HG02981 (cell line): ENCODE results near the gene RGS19.
"Not testable (repeated sequence)": the region's sequence is repeated elsewhere in the genome, so short reads cannot be mapped to it uniquely, and the experiment has no call there.

Experiments used
- ATAC-seq: cut with Tn5 transposase; IDR thresholded peaks from one replicate; pipeline ENCODE4 v1.9.1; 2021; ENCODE audit warnings: mild to moderate bottlenecking, moderate library complexity; ENCODE audit not compliant: unreplicated experiment

RGS19 gene

DNA sequence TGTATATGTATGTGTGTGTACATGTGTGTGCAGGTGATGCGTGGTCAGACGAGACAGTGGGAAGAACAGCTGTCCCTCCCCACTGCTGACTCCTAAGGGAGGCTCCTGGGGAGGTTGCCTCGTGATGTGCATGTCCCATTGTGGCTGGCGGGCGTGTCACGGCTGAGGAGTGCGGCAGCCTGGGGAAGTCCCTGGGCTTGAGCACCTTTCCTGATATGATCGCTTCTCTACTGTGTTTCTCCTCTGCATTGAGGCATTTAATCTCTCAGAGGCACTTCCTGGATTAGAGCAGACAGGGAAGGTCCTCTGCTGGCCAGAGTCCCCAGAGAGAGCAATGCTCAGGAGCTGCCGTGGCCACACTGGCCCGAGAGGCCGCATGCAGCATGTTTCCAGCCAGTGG lies 16.6 kb upstream of the RGS19 start:
- ATAC-seq: no peak

DNA sequence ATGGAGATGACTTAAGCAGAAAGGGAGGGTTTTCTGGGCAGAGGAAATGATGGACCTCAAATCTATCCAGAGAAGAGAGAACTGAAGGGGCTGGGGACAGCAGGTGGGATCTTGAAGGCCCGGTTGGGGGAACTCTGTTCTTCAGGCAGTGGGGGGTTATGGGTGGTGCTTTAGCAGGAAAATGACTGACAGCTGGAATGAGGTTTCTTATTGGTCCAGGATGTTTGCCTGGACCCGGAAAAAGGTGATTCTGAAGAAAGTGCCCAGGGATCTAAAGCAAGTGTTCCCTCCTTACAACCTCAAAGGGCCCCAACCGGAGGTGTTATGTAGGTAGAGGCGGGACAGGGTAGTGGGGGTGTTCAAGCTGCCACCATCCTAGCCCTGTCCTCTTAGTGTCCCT lies 16.1 kb upstream of the RGS19 start:
- ATAC-seq: no peak

DNA sequence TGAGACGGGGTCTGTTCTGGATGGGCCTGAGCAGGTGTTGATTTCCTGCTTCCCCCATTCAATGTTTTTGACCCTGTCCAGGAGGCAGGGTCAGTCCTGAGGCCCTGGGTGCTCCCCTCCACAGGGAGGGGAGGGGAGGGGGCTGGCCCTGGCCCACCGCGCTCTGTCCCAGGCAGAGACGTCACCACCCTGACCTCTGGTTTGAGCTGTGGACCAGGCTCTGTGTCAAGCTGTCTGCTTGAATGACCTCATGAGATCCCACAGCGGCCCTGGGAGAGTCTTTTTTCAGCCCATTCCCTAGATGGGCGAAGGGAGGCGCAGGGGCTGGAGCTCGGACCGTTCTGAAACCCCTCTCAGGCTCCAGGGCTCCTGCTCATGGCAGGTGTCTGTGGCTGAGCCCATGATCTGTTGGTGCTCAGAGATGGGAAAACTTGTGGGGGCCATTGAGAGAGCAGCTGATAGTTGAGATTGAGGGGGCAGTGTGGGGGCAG lies 13.7 kb upstream of the RGS19 start:
- ATAC-seq: no peak

DNA sequence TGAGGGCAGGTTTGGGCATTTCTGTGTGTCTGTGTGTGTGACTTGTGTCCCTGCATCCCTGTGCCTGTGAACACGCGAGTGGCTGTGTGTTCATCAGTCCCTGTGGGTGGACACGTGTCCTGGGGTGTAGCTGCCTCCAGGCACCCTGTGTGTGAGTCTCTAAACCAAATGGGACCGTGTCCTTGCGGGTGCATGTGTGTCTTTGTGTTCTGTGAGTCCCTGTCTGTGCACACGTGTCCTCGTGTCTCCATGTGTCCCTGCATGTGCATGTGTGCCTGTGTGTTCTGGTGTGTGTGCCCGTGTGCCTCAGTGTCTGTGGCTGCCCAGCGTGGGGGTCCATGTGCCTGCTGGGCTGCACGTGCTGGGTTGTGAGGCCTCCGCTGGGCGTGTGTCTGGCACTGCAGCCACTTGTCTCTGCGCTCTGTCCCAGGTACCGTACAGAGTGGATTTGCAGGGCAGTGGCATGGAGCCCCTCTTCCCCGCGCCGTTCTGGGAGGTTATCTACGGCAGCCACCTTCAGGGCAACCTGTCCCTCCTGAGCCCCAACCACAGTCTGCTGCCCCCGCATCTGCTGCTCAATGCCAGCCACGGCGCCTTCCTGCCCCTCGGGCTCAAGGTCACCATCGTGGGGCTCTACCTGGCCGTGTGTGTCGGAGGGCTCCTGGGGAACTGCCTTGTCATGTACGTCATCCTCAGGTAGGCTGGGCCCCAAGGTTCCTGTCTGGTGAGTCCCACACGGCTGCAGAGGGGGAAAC lies 13.1 kb upstream of the RGS19 start:
- no peak for ATAC-seq

DNA sequence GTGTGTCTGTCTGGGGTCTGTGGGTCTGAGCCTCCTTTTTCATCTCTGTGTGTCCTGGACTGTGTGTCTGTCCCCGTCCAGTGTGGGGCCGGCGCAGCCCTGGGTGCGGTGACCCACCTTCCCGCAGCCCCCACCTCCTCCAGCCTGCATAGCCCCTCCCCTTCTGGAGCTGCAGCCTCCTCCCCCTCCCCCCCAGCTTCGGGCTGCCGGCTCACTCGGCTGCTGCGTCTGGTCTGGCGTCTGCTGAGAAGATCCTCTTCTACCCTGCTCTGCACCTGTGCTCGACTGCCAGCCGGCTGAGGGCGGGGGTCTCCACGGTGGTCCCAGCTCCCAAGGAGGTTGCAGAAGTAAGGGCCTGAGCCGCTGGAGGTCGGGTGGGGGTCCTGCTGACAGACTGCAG lies 12.5 kb upstream of the RGS19 start:
- no peak for ATAC-seq

DNA sequence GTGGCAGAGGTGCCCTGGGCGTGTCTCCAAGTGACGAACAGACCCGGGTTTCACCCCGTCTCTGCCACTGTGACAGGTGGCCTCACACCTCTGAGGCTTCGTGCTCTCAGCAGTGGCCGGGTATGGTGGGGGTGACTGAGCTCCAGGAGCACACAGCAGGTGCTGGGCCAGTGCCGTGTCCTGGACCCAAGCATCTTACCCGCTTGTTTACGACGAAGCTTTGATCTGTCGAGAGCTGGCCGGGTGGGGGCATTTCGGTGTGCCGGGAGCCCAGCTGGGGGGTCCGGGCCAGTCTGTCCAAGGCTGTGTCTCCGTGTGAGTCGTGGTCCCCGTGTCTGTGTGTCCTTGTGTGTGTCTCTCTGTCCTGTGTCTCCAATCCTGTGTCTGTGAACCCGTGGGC lies 12.0 kb upstream of the RGS19 start:
- ATAC-seq: no peak

DNA sequence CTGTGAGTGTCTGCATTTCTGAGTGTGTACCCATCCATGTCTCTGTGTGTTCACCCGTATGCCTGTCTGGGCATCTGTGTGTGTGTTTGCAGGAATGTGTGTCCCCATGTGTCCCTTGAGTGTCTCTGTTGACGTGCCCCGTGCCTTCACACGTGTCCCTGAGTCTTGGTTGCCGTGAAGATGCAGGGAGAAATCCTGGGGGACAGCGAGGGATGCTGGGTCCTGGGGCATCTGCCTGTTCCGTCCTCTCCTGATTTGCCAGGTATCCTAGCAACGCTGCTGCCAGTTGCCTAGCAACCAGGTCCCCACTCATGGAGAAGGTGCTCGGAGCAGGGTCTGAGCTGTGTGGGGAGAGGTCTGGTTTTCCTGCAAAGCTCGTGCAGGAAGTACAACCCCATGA lies 10.8 kb upstream of the RGS19 start:
- ATAC-seq: no peak

DNA sequence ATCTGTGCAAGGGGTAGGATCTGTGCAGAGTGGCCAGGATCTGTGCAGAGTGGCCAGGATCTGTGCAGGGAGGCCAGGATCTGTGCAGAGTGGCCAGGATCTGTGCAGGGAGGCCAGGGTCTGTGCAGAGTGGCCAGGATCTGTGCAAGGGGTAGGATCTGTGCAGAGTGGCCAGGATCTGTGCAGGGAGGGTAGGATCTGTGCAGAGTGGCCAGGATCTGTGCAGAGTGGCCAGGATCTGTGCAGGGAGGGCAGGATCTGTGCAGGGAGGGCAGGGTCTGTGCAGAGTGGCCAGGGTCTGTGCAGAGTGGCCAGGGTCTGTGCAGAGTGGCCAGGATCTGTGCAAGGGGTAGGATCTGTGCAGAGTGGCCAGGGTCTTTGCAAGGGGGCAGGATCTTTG lies 9.3 kb upstream of the RGS19 start:
- ATAC-seq: not testable (repeated sequence)

DNA sequence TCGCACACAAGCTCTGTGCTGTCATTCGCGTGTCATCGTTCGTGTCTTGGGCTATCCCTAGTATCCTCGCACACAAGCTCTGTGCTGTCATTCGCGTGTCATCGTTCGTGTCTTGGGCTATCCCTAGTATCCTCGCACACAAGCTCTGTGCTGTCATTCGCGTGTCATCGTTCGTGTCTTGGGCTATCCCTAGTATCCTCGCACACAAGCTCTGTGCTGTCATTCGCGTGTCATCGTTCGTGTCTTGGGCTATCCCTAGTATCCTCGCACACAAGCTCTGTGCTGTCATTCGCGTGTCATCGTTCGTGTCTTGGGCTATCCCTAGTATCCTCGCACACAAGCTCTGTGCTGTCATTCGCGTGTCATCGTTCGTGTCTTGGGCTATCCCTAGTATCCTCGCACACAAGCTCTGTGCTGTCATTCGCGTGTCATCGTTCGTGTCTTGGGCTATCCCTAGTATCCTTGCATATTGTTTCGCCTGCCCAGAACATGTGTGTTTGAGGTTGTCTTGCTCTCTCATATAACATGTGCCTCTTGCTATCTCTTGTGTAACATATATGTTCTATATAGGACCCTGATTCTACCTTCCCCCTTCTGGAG lies 8.0 kb upstream of the RGS19 start:
- not testable (repeated sequence) for ATAC-seq

DNA sequence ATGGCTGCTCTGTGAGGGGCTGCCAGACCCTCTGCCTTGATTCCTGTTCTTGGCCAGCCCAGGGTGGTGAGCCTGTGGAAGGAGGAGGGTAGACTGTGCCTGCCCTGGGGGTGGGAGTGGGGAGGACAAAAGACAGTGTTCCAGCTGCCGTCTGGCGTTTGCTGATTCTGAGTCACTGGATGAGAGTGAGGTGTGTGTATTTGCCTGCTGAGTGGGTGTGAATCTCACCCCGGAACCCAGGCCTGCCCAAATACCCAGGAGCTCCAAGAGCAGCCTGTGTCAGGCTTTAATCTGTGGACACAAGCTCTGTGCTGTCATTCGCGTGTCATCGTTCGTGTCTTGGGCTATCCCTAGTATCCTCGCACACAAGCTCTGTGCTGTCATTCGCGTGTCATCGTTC lies 7.5 kb upstream of the RGS19 start:
- ATAC-seq: no peak

DNA sequence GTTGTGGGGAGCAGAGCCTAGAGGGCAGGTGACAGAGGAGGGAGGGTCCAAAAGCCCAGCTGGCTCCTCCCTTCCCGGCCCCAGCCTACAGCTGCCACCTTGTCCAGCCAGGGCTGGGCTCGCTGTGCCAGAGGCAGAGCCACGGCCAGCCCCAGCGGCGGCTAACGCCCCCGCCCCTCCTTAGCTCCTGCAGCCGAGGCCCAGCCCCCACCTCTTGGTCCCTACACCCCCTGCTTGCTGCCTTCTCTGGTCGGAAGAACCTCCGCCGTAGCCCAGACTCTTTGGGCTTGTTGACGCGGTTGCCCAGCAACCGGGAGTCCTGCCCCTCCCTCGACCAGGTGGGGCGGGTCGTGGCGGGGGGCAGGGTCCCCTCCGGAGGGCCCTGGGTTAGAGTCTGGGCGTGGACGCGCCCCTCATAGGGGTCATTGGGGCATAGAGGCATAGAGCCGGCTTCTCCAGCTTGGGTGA lies 5.4 kb upstream of the RGS19 start:
- no peak for ATAC-seq

DNA sequence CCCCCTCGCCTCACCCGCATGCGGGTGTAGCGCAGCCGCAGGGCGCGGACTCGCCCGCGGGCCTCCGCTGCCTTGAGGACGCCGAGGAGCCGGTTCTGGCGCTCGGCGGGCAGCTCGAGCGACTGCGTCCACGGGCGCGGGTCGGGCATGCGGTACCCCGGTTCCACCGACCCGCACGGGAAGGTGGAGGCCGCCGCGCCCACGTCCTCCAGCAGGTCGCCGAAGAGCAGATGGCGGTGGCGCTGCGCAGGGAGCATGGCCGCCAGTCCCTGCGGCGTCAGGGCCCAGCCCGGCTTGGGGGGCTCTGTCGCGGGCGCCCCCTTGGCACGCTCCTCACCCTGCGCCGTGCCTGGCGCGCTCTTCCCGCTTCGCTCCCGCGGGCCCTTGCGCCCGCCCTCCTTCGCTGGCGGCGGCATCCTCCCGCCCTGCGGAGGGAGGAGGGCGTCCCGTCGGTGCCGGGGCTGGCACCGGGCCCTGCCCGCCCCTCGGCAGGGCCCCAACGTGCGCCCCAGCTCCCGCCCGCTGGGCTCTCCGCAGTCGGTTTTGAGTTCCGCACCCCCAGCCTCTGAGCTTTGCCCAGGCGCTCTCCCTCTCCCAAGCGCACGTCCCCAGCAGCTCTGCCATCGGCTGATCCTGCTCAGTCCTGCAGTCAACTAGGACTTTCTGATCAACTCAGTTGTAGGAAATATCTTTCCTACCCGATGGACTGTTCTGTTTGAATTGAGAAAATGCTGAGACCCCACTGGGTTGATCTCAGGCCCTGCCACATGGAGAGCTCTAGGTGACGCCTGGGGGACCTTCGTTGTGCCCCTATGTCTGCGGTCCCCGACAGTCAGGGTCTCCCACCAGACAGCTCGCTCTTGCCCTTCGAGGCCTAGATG lies 4.7 kb upstream of the RGS19 start, which contains the start of gene LKAAEAR1:
Gene LKAAEAR1, minus strand, starts transcription at position 595 of the 881 bp plus-strand sequence. Its CDS starts 179 bp downstream, at position 416.
- no peak for ATAC-seq

DNA sequence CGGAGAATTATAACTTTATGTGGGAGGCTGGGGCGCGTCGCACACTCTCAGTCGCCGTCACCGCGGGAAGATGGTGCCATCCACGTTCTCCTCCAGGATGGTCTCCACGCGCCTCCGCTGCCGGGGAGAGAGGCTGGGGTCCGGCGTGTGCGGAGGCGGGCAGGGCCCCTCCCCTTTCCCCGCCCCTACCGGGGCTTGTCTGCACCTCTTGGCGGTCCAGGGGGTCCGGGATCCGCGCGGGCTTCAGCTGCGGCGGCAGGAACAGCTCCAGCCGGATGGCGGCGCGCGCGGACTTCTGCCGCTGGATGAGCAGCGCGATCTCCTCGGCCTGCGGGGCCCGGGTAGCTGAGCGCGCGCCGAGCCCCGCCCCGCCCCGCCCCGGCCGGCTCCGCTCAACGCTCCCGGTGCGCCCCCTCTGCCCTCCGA lies 4.1 kb upstream of the RGS19 start:
- no peak for ATAC-seq

DNA sequence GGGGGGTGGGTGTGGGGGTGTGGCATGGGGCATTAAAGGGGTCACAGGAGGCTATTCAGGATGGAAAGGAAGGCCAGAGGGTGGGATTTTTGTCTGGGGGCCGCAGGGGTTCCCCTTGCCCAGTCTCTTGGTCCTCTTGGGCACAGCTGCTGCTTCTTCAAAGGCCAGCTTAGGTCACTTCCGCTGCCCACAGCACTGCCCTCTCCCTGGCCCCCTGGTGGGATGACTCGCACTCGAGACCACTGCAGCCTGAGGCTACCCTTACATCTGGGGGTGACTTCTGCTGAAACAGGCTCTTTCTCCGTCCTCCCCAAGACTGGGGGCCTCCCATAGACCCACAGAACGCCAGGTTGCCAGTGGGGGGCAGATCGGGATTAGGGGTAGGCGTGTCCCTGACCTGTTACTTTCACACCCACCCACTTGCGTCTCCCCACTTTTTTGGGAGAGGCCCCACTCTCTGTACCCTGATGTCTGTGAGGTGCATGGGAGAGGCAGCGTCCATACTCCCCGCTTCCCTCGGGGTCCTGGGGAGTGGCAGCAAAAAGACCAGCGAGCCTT lies 3.6 kb upstream of the RGS19 start:
- ATAC-seq: no peak

DNA sequence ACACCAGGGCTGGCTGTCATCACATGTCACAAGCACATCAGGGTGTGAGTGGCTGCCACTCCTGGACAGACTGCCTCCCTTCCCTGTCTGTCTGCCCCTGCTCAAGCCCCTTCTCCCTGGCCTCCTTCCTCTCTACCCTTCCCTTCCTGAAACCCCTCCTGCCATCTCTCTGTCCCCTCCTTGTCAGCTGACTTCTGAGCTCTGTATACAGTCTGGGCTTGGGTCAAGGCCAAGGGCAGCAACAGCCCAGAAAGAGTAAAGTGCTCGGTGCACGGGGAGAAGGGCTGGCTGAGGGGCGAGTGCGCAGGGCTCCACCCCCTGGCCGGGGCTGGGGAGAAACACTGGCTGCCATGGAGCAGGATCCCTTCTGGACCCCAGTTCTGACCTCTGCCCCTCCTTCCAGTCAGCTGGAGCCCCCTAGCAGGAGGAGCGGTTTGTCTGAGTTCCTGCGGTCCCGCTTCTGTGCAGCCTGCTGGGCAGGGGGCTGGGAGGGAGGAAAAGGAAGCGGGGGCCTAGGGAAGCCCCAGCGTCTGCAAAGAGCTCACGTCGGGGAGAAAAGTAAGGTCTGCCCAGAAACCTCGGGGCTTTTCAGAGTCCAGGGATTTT lies 2.9 kb upstream of the RGS19 start:
- ATAC-seq: no peak

DNA sequence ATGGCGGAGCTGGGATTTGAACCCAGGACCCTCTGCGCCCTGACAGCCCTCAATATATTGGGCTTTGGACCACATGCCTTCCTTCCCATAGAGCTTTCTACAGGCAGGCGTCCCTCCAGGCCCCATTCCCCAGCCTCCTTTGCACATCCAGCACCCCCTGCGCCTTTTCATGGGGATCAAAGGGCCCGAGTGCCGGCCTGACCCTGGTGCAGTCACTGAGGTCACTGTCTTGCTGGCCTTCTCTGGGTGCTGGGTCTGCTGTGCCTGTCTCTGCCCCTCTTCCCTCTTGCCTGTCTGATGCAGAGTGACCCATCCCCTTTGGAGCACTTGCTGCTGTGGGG lies 2.3 kb upstream of the RGS19 start:
- no peak for ATAC-seq

DNA sequence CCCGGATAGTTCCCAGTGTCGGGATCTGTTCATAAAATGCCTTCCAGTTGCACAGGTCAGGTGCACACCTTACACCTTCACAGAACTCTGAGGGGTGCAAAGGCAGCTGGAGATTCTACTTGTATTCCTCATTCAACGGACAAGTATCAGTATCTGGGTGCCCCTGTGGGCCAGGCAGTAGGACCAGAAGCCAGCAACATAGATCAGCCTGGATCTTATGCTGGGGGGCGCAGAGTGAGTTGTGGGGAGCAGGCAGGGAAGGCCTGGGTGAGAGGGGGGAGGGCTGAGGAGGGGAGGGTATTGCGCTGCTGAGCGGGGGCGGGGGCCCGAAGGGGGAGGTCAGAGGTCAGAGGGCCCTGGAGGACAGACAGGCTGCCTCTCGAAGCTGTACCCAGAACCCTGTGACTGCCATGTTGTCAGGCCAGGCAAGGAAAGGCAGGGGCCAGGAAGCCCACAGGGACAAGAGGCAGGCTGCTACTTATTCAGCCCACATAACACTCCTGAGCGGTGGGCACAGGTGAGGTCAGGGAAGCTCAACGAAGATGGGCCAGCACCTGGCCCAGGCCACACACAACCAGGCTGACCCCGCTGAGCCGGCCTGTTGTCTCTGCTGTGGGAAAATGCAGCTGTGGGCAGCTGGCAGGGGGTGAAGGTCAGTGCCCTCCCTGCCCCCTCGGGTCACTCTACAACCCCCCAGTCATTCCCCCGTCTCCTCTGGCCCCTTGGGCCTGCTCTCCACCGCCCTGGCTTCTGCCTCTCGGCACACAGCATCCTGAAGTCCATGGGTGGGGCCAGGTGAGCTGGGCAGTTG lies 1.7 kb upstream of the RGS19 start:
- ATAC-seq: no peak

DNA sequence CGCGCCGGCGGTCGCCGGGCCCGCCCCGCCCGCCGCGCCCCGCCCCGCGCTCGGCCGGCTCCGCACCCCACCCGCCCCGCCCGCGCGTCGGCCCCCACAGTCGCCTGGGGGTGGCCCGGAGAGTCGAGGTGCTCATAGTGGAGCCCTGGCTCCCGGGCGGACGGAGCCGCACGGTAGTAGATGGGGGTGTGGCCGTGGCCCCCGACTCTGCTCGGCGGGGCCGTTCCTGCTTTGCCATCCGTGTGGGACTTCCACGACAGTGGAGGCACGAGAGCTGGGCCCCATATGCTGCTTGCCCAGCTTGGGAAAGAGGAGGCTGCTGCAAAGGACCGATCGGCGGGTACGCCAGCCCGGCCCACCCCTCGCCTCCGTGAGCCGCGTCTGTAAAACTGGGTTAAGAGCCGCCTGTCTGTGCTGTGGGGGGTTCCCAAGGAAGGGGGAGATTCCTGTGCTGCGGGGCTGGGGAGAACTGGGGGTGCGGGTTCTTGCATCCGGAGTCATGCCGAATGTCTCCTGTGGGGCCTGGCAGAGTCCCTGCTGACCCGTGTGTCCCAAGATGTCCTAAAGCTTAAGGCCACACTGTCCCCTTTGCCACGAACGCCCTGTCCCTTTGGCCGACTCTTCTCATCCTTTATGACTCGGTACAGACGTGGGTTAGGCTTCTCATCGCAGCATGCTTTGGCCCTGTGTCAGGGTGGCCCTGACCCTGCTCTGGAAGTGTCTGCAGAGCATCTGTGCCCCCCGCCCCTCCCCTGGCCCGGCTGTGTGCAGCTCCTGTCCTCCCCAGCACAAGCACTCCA lies 895 bp upstream of the RGS19 start, which contains the start of gene OPRL1:
Gene OPRL1, plus strand, starts transcription at position 70 of the 800 bp plus-strand sequence. CDS start 12,639 bp downstream, outside the sequence.
- ATAC-seq: no peak

DNA sequence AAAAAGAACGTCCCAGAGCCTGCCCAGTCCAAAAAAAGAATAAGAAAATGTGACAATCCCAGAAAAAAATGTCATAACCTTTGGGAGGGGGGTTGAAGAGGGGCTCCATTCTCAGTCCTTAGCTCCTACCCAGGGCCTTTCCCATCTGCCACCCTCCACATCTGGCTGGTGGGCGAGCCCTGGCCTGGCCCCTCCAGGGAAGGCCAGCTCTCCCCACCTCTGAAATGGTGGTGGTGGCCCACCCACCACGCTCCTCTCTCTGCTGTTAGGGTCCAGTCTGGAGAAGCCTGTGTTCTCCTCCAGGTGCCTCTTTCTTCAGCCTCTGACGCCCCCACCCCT lies 415 bp downstream of the RGS19 start:
- no peak for ATAC-seq
